Karpas-422 (cell line): ENCODE measurements around the gene N4BP3. TPM values are rescaled to one million over a fixed set of nuclear protein-coding genes. Genes with fewer than 3 reads are reported as not detected.

Source experiments
- DNase-seq: peaks from one replicate; pipeline ENCODE4 v3.0.0-alpha.2; 2015
- H2AFZ ChIP-seq: fragments of 200-600 bp; sonication (generic); 2 replicates; pipeline ENCODE4 v1.6.1; 2014; ENCODE audit warnings: antibody characterized with exemption, low read length, mixed read lengths
- H3K27ac ChIP-seq: fragments of 200-600 bp; sonication (generic); 2 replicates; pipeline ENCODE4 v1.5.1; 2014; ENCODE audit warnings: mild to moderate bottlenecking, low read length, moderate library complexity
- H3K27me3 ChIP-seq: fragments of 200-600 bp; sonication (generic); 2 replicates; pipeline ENCODE4 v1.6.1; 2014; ENCODE audit warnings: low read length, mixed read lengths
- H3K36me3 ChIP-seq: fragments of 200-600 bp; sonication (generic); 2 replicates; pipeline ENCODE4 v1.6.1; 2014; ENCODE audit warnings: low read length, mixed read lengths; ENCODE audit not compliant: insufficient read depth
- H3K4me1 ChIP-seq: fragments of 200-600 bp; sonication (generic); 2 replicates; pipeline ENCODE4 v1.6.1; 2014; ENCODE audit warnings: mild to moderate bottlenecking, low read length, mixed read lengths
- H3K4me2 ChIP-seq: fragments of 200-600 bp; sonication (generic); 2 replicates; pipeline ENCODE4 v1.6.1; 2014; ENCODE audit warnings: low read length, low read depth, mild to moderate bottlenecking; ENCODE audit not compliant: poor library complexity, severe bottlenecking
- H3K4me3 ChIP-seq: fragments of 200-600 bp; sonication (generic); 2 replicates; pipeline ENCODE4 v1.5.1; 2014; ENCODE audit warnings: mild to moderate bottlenecking, antibody characterized with exemption, low read length, mixed read lengths
- H3K79me2 ChIP-seq: fragments of 200-600 bp; sonication (generic); 2 replicates; pipeline ENCODE4 v1.6.1; 2014; ENCODE audit warnings: mild to moderate bottlenecking, low read length, mixed read lengths
- H3K9ac ChIP-seq: fragments of 200-600 bp; sonication (generic); 2 replicates; pipeline ENCODE4 v1.6.0; 2014; ENCODE audit warnings: low read length
- H3K9me2 ChIP-seq: fragments of 200-600 bp; sonication (generic), shearing (Covaris generic); replicated peaks from 2 replicates; pipeline ENCODE4 v1.6.0; 2014; ENCODE audit warnings: mild to moderate bottlenecking, low read length, moderate library complexity; ENCODE audit not compliant: insufficient read depth
- H3K9me3 ChIP-seq: fragments of 300-700, 200-600 bp; sonication (generic); 2 replicates; pipeline ENCODE4 v1.6.1; 2014; ENCODE audit warnings: low read length, mixed read lengths
- H4K20me1 ChIP-seq: fragments of 200-600 bp; sonication (generic); 2 replicates; pipeline ENCODE4 v1.6.1; 2014; ENCODE audit warnings: mild to moderate bottlenecking, antibody characterized with exemption, low read length, low read depth; ENCODE audit not compliant: insufficient read depth
- total RNA-seq: library from RNA; depleted of rRNA; stranded (reverse); fragments of >200 nt; shearing (Covaris generic); gene quantifications from 2 replicates; pipeline ENCODE4 v1.2.3, GENCODE V29; 2014; ENCODE audit warnings: low replicate concordance; rRNA removed

Gene N4BP3
- total RNA-seq, 1 experiment from 2014 or later = 1.2 TPM

- Histone ChIP-seq H4K20me1 (no peaks in the 10 kb centered on the region), H3K9me3 (no peaks in the 10 kb centered on the region), H3K36me3 (no peaks in the 10 kb centered on the region), H3K27ac (no peak overlapping the region), H3K27me3 (no peaks in the 10 kb centered on the region), H3K9ac (no peak overlapping the region), H3K4me2 (no peak overlapping the region), H3K4me3 (no peak overlapping the region), H3K9me2 (no peaks in the 10 kb centered on the region), H2AFZ (no peak overlapping the region), H3K4me1 (peaks cover 16% of the 10 kb centered on the region), H3K79me2 (no peaks in the 10 kb centered on the region)
- no peak for DNase-seq
Measured at GRCh38 chr5:178165581-178165980, 52.2 kb downstream of the N4BP3 start.

GRCh38 chr5:178170455-178170854 is 57.1 kb downstream of the N4BP3 start:
- Histone ChIP-seq H3K79me2 (no peaks in the 10 kb centered on the region), H3K9me2 (no peaks in the 10 kb centered on the region), H3K9me3 (no peaks in the 10 kb centered on the region), H3K4me2 (no peak overlapping the region), H3K4me1 (peaks cover 6% of the 10 kb centered on the region), H2AFZ (no peak overlapping the region), H4K20me1 (no peaks in the 10 kb centered on the region), H3K27ac (no peak overlapping the region), H3K4me3 (no peak overlapping the region), H3K27me3 (no peaks in the 10 kb centered on the region), H3K36me3 (no peaks in the 10 kb centered on the region), H3K9ac (no peak overlapping the region)
- DNase-seq = no peak

- Histone ChIP-seq H3K9me2 (no peaks in the 10 kb centered on the region), H3K36me3 (no peaks in the 10 kb centered on the region), H2AFZ (no peak overlapping the region), H3K79me2 (no peaks in the 10 kb centered on the region), H3K27ac (no peak overlapping the region), H4K20me1 (no peaks in the 10 kb centered on the region), H3K27me3 (no peaks in the 10 kb centered on the region), H3K9me3 (no peaks in the 10 kb centered on the region), H3K4me2 (no peak overlapping the region), H3K4me3 (no peak overlapping the region), H3K9ac (no peak overlapping the region), H3K4me1 (no peaks in the 10 kb centered on the region)
- no peak for DNase-seq
Measured at GRCh38 chr5:178174456-178174855, 61.1 kb downstream of the N4BP3 start.

Other genes starting within 250 kb of the N4BP3 start
- gene PROP1, start 117.3 kb upstream of the N4BP3 start, total RNA-seq = not detected in 2 replicates
- gene RMND5B, start 17.5 kb downstream of the N4BP3 start, total RNA-seq = 42.9 and 59.2 TPM in 2 replicates
- gene NHP2, start 40.4 kb downstream of the N4BP3 start, total RNA-seq = 264 and 330 TPM in 2 replicates
- gene GMCL2, start 73.8 kb downstream of the N4BP3 start, total RNA-seq = not detected in 2 replicates
- 75.7 and 136 TPM in 2 replicates for gene HNRNPAB, start 91.0 kb downstream of the N4BP3 start, total RNA-seq
- 116 and 118 TPM in 2 replicates for gene PHYKPL, start 119.3 kb downstream of the N4BP3 start, total RNA-seq